Activated CD4-positive, alpha-beta T cell treated with anti-CD3 and anti-CD28 coated beads, Interleukin-2, amount 50 U/mL, for 16 hours (primary cell): ENCODE results near the gene SKIDA1.

Source experiments
- DNase-seq: peaks from one replicate; pipeline ENCODE4 v3.0.0-alpha.2; 2020

The SKIDA1 gene

DNA sequence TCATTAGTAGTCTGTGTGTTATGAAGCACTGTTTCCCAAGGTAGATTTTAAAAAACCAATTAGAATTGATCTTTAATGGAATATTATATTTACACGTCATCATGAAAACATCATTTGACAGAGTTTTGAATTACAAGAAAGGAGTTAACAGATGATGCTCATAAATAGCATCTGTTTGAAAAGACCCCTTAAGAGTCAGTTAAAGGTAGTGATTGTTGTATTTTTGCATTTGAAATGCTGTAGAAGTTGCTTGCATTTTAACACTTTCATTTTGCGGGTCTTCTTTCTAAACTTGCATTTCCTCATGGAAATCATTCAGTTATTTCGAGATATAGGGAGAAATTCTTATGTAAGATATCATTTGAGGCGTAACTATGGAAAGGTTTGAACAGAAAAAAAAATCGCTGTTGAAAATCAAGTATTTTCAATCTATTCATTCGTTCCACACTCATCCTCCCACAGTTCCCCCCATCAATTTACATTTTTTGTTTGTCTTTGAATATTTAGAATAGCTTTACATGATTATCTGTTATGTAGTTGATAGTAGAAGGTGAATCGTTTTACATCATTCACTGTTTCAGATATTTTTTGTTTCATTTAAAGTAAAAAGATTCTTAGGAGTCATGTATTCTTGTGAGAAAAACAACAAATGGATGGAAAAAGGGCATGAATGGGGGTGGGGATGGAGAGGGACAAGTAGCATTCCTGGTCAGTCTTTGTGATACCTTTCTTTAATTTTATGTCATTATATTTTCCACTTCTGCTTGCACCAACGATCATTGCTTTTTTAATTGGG, 3.0 kb upstream of the SKIDA1 start:
- DNase-seq: no peak

DNA sequence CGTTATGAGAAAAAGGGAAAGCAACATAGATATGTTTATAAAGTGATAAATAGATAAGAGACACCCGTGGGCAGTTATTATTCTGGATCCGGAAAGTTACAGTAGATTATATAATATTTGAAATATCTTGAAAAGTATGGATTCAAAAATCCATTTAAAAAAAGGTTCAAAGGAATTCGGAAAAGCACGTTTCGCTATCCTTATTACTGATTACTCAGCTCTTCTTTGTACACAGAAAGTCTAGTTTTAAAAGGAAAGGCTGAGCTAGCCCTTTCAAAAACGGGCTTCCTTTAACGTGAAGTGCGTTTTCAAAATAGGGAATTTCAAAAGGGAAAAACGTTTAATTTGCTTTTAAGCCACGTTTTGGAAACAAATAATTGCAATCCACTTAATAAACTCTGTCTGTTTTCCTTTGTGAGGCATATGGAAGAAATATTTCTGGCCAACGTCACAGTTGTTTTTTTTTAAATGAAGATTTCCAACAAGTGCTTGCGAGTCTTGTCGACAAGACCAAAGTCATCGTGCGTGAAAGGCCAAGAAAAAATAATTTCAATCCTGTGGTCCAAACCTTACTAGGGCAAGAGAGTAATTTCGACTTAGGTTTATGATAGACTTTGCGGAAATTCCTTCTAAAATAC, 2.2 kb upstream of the SKIDA1 start:
- DNase-seq: no peak

DNA sequence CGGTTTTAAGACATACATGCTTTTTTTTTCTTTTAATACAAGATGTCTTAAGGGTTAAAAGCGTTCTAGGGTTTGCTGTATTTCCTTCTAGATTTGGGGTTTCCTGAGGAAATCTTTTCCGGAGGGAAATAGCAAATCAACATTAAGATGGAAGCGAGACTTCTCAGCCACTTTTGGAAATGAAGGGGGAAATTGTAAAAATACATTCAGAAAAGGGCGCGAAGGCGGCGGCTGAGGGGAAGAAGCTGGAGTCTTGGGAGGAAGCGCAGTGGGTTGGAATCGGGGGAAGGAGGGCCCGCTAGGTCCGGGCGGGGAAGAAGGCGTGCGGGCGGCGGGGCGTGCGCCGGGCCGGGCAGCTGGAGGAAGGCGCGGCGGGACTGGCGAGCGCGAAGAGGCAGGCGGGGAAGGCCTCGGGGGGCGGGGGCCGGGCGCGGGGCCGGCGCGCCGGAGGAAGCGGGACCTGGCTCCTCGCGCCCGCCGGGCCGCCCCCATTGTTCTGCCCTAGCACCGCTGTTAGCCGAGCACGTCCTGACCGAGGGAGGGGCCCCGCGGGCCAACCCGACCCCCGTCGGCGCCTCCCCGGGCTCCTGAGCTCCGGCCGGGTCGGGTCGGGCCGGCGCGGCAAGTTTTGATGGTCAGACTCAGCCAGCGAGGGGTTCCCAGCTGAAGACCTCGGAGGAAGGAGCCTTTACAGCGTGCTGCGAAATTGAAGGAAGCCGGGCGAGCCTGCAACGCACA, 1.5 kb upstream of the SKIDA1 start:
- DNase-seq: peak; percentile 40

DNA sequence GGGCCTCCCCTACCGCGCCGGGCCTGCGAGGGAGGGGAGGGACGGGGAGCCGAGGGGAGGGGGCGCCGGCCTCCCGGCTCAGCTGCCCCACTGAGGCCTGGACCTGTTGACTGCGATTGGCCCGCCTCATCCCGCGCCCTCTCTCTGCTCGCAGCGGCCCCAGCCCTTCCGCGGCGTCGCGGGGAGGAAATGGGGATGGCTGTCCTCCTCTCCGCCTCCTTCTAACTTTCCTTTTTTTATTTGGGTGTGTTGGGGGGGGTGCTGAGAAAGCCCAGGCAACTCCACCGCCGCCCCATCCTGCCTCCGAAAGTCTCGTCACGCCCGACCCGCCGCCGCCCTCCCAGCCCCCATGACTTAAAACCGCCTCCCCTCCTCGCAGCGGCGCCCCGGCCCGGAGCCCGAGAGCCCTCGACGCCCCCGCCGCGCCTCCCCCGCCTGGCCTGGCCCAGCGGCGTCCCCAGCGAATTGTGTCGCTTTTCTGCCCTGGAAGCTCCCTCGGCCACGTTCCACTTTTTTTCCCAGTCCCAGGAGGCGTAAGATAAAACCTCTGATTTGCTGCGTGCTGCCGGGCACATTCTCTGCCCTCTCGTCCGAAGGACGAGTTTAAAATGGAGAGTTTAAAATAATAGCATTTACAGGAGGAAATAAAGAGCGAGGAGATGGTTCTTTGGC, 842 bp upstream of the SKIDA1 start:
- peak; percentile 59 for DNase-seq

DNA sequence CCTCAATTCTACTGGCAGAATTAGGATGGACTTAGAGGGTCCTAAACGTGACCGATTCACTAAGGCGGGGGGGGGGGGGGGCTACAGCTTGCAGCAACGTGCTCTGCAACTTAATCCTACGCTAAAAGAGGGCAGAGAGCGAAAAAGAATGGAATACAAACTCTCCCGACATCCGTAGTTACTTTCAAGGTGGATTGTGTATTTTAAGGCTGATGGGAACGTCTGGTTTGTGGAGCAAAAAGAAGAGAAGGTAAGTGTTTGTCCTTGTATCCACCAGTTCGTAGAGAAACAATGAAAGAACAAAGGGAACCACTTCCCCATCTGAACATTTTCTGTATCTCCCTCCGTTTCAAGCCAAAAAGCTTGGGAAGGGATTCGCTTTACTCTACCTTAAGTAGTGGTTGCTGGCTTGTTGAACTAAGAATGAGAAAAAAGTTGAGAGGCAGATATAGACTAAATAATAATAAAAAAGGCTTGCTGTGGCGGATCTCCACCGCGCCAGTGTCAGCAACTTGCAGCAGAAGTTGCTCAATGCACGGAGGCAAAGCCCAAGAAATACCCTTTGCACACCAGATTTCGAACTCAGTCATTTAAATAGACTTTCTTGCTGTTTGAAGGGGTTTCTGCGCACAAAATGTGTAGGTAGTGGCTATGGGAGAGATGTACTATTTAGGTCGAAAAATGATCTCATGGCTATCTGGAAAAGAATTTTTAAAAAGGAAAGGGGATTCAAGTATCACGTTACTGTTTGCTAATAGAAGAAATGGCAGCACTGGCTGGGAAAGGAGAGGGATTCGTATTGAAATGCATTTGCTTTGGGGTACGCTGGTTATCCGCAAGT, 736 bp downstream of the SKIDA1 start:
- no peak for DNase-seq

DNA sequence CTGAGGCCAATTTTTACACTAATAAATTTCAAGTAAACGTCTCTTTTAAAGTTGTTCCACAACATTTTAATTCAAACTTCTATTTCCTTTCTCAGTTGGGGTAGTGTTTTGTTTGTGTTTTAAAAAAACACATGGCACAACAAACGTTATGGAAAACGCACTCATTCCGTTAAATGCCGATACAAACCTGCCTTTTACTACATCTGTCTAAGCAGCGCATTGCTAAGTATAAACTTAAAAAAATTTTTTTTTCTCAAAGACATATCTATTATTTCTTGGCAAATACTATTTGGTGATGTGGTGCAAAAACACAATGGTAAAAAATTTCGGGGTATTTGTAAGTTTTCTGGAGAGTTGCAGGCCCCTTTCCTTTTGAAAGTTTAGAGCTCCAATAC, 1.4 kb downstream of the SKIDA1 start:
- DNase-seq: no peak

DNA sequence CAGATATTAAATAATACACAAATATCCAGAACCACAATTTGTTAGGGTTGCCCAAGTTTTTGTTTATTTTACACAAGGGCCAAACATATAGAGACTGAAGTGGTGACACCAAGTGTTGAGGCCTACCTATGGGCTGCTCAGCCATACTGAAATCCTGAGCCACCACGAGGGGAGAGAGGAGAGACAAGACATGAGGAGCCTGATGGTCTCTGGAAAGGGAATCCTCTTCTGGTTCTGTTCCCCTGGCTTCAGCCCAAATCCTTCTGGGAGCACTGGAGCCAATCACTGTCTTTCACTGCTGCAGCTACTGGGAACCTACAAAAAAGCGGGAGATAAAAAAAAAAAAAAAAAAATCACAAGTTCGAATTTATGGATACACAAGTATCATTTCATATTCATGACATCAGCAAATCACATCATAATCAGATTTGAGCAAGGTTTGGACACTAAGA, 1.9 kb downstream of the SKIDA1 start:
- DNase-seq: no peak

DNA sequence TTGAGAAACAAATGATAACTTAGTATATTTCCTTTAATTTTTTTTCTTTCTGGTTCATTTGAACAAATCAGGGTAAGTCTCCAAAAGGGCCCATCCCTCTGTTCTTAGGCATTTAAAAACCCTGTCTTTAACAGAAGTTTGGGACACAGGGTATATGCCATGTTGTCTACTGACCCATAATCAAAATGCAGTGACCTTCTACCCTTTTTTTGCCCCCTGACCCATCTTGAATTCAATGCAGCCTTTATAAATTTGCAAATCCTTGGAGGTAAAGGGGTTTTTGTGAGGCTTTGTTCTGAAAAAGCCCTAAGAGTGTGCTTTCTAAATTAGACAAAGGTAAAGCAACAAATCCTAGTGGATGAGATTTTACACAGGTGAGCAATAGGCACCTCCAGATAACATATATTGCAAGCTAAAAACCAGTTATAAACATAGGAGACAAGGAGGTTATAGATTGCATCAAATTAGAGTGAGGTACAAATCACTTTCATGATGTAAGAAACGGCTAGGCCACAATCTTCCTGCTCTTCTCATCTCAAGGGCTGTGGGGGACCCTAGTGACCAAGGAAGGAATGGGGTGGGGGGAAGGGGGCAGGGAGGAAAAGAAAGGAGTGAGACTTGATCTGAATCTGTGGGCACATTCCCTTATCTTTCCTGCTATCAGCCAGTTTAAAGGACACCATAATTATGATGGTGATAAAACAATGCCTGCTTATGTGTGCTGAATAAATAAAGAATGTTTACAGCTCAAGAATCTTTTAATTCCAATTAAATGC, 2.7 kb downstream of the SKIDA1 start:
- DNase-seq: no peak

DNA sequence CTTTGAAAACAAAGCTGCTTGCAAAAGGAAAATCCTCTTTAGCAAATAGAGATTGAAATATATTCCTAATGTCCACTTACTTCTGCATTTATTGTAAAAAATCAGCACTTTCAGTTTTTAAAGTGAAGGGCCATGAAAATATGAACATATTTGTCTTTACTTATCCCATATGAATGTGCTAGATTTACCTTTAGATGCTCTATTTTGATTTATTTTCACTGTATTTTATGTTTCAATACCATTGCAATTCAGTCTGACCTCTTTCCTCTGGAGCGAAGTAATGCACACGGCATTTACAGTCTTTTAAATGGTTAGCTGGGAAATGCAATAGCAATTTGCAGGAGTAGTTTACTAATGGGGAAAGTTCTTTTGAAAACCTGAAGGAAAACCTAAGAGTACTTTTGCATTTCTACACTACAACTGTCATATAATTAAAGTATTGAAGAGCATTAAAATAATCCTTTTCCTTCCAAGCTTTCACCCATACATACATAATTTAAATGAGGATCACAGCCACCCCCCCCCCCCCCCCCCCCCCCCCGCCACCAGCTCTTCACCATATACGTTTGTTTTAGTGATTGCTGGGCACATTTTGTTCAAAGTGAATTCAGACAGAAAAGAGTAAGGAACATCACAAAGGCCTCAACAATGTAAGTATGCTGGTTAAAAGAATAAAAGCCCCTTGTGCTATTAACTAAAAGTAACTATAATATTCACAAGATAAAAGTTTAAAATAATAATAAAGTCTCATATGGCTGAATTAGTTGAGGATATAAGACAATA, 3.5 kb downstream of the SKIDA1 start:
- no peak for DNase-seq

DNA sequence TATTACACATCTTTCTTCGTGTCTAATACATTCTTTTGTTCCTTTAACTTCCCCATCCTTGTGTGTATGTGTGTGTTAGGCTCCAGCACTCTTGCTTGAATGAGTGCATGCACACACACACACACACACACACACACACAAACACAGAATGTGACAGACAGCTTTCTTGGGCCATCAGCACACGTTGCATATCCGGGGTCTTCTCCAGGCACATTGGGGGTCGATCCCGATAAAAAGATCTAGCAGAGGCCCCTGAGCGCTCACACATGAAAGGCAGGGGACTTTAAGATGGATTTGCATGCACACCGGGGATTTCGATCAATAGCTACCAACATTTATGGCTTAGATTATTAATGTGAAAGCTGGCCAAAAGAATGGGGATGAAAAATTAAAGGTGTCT, 4.5 kb downstream of the SKIDA1 start:
- DNase-seq: no peak

DNA sequence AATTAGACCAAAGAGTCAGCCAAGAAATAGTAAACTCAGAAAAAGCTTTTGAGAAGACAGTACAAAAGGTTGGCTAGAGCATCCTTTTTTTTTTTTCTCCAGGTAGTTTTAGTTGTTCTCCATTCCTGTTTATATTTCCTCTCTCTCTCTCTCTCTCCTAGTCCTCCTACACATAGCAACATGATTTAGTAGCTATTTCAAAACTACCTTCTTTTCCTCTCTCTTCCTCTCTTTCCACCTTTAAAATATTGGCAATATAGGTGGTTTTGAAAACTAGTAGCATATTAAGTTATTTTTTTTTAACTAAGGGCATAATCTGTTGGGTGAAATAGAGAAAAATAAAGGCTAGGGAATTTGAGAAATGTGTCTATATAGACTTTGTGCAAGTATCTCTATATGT, 5.0 kb downstream of the SKIDA1 start:
- DNase-seq: no peak

DNA sequence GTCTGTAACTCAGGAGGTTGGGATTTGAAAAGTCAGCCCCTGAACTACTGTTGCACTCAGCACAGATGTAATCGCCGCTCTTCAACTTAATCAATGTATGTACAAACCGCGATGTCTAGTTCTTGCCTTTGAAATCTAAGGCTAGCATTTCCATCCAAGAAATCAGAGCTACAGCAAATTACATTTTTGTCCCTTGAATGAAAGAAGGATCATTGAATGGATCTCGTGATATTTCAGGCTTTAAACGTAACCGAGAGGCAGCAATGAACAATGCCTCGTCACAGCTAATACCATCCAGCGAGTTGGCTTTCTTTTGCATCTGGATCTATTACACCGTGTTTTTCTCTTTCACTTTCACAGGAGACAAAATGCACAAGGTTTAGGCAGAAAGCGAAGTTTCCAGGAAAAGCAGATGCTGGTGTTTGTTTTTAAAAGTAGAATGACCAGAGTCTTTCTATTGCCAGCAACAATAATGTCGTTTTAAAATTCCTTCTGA, 5.5 kb downstream of the SKIDA1 start:
- peak; percentile 52 for DNase-seq

DNA sequence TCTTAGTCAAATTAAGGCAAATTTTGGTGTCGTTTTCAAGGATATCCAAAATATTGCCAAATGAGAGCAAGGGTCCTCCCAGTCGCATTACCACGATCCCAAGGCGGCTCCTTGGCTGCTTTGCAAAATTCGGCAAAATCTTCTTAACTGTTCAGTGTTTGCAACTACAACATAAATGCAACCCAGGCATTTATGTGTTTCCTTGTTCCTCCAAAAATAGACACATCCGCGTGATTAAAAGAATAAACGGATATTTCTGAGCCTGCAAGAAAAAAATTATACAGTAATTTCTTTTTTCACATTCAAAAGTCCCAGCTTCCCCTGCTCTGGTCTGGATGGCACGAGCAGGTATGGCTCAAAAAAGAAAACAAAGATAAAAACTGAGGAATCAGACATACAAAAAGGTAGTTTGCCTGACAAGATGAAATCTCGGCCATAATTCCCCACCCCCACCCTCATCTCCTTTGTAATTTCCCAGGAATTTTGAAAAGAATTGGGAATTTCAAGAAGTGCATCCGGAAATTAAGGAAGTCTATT, 6.0 kb downstream of the SKIDA1 start:
- DNase-seq: no peak

DNA sequence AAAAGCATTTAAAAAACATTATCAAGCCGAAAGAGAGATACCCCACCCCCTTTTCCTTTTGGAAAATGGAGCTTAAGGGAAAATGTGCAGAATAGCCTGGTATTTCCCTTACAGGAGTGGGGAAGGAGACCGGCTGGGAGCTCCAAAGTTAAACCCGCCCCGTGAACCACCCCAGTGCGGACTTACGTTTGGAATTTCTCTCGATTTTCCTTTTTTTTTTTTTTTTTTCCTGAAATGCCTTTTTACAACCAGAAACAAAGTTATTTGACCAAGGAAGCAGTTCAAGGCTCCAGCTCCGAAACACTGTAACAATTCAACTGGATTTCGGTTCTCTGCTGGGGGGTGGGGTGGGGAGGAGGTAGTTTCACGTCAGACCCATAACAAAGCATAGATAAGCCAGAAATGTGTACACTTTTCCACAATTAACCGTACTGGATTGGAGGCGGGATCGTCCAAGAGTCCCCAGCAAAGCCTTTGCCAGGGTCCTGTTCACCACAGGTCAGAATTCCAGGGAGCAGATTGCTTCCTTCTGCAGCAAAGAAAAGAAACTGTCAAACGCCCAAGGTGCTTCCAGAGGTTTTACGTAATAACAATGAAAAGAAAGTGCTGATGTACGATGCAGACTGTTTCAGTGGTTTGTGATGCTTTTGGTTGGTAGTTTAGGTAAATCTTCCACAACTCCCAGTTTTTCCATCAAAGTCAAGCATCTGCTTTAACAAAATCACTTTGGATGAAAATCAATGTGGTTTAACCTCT, 6.7 kb downstream of the SKIDA1 start:
- no peak for DNase-seq

DNA sequence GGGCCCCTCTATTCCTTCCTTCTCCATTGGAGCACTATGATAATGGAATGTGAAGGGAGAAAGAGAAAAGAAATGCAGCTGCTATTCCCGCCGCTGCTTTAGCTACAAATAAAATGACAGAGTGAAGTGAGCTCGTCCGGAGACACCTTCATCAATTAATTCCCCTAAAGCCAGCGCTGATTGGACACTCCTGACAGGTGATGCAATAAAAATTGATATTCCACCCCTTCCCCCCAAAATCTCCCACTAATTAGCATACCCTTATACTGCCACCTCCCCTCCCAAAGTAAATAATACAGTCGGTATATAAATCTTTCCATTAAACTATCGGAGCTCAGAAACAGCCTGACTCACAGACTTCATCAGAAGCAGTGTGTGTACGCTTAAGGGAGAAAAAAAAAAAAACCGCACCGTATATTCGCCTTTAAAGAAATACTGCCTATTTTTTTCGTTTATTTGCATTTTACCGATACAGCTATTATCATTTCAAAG, 7.3 kb downstream of the SKIDA1 start:
- no peak for DNase-seq

DNA sequence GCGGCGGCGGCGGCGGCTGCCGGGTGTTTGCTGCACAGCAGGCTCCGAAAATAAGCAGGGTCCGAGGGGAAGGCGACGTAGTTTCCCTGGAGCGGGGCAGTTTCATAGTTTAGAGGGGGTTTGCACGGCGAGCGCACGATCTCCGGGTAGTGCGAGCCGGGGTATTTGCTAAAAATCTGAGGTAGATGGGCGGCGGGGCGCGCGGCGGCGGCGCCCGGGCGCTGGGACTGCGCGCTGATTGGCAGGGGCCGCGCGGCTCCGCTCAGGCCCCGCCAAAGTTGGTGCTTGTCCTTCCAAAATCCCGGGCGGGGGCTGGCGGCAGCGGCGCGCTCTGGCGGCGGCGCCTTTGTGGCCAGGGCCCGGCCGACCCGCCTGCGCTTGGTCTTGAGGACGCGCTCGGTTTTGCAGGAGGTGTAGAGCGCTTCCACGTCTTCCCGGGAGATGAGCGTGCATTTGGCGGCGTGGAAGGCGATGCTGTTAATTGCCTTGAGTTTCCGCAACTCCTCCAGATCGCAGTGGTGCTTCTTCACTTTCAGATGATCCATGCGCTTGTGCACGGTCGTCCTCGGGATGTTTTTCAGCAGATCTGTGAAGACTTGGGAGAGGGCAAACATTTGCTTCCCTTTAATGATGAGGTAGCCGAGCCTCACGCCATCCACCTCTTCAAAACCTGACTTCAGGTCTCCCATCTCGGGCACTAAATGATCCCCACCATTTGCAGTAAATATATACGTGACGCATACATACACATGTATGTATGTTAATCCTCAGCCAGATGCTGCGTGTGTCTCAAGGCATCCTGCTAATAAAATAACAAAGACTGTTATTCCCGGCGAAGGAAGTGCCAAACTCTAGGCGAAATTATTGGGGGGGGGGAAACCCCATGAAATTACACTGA, 8.1 kb downstream of the SKIDA1 start:
- peak; percentile 27 for DNase-seq

DNA sequence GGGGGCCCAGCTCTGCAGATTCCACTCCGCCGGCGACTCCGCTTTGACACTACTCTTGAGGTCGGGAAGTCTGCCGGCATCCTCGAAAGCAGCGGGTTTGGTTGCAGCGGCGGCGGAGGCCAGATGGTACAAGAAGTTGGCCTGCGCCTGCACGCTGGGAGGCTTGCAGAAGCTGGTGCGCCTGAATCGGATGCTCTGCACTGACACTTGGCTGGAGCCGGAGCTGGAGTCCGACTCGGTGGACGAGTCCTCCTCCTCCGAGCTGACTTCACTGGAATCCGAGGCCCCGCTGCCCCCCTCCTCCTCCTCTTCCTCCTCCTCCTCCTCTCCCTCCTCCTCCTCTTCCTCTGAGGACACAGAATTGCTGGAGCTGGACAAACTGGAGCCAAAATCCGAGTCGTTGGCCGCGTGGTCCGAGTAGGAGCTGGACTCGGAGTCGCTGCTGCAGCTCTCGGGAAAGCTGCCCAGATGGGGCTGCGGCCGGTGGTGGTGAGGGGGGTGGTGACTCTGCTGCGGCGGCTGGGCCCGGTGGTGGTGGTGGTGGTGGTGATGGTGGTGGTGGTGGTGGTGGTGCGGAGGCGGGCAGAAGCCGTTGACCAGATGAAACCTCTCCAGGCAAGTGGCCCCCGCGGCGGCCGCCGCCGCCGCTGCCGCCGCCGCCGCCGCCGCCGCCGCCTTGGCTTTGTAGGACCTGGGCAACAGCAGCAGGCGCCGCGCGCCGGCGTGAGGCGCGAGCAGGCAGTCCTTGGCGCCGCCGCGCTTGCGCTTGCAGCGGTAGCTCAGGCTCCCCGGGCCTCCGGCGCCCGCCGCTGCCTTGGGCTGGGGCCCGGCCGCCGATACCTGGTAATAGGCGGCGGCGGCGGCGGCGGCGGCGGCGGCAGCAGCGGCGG, 9.0 kb downstream of the SKIDA1 start:
- DNase-seq: peak; percentile 58
